ENCODE data around the gene RBM19.

GRCh38 chr12:113909776-113910420, 56.2 kb downstream of the RBM19 start:
- TF ChIP-seq, protein P1, sequence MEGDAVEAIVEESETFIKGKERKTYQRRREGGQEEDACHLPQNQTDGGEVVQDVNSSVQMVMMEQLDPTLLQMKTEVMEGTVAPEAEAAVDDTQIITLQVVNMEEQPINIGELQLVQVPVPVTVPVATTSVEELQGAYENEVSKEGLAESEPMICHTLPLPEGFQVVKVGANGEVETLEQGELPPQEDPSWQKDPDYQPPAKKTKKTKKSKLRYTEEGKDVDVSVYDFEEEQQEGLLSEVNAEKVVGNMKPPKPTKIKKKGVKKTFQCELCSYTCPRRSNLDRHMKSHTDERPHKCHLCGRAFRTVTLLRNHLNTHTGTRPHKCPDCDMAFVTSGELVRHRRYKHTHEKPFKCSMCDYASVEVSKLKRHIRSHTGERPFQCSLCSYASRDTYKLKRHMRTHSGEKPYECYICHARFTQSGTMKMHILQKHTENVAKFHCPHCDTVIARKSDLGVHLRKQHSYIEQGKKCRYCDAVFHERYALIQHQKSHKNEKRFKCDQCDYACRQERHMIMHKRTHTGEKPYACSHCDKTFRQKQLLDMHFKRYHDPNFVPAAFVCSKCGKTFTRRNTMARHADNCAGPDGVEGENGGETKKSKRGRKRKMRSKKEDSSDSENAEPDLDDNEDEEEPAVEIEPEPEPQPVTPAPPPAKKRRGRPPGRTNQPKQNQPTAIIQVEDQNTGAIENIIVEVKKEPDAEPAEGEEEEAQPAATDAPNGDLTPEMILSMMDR (IDR thresholded peaks at IDR 0.05; ENCODE audit: low read depth, low read length, missing input control), result no peak
- TF ChIP-seq, protein P2, sequence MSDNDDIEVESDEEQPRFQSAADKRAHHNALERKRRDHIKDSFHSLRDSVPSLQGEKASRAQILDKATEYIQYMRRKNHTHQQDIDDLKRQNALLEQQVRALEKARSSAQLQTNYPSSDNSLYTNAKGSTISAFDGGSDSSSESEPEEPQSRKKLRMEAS (IDR thresholded peaks at IDR 0.05), result no peak
